A673 (cell line): ENCODE results near the gene LUZP1.

ENCODE experiments used
- CTCF ChIP-seq: fragments of 300-800, 200-600 bp; sonication (generic); conservative IDR thresholded peaks from 2 replicates; pipeline ENCODE4 v1.5.1; 2017; ENCODE audit warnings: low read depth, mild to moderate bottlenecking, antibody characterized with exemption, low read length, moderate library complexity, mixed read lengths
- EZH2 ChIP-seq: fragments of 200-600 bp; sonication (generic); IDR thresholded peaks from 2 replicates; pipeline ENCODE4 v1.6.1; 2017; ENCODE audit warnings: borderline replicate concordance, low read depth, mild to moderate bottlenecking, mixed read lengths, antibody characterized with exemption, low read length; ENCODE audit not compliant: poor library complexity, severe bottlenecking

- TF ChIP-seq CTCF, result no peak
- TF ChIP-seq EZH2, result no peak
Measured at GRCh38 chr1:23196627-23197328, 28.1 kb upstream of the LUZP1 start.
